HepG2 (cell line): ENCODE results near the gene LLGL2. TPM values are rescaled to one million over a fixed set of nuclear protein-coding genes. Genes with fewer than 3 reads are reported as not detected.

Experiments
- CHD2 ChIP-seq: IDR thresholded peaks from 2 replicates; pipeline ENCODE4 v1.6.1; 2011; ENCODE audit warnings: low read depth, low read length, improper control_type of control experiment
- HOMEZ ChIP-seq: IDR thresholded peaks from 2 replicates; pipeline ENCODE4 v1.6.1; 2016; ENCODE audit warnings: low read depth
- IRF2 ChIP-seq: IDR thresholded peaks from 2 replicates; pipeline ENCODE4 v1.6.1; 2018; ENCODE audit warnings: missing genetic modification reagents, missing compliant biosample characterization
- MBNL3 ChIP-seq: fragments of 250-450 bp; sonication (Bioruptor Pico); conservative IDR thresholded peaks from 2 replicates; pipeline ENCODE4 v1.8.0; 2022; ENCODE audit warnings: mild to moderate bottlenecking, inconsistent platforms
- POGZ ChIP-seq: sonication (generic); formaldehyde crosslinking; IDR thresholded peaks from 2 replicates; pipeline ENCODE4 v1.4.0; 2020; ENCODE audit warnings: mild to moderate bottlenecking, missing genetic modification reagents
- RNF219 ChIP-seq: sonication (generic); formaldehyde crosslinking; IDR thresholded peaks from 2 replicates; pipeline ENCODE4 v1.5.0; 2020; ENCODE audit warnings: mild to moderate bottlenecking, missing genetic modification reagents
- SP5 ChIP-seq: IDR thresholded peaks from 2 replicates; pipeline ENCODE4 v1.6.1; 2016; ENCODE audit warnings: low read depth, borderline replicate concordance
- TRIM24 ChIP-seq: sonication (generic); formaldehyde crosslinking; IDR thresholded peaks from 2 replicates; pipeline ENCODE4 v1.8.0; 2022; ENCODE audit warnings: mild to moderate bottlenecking, missing genetic modification reagents
- UBTF ChIP-seq: sonication (generic); formaldehyde crosslinking; IDR thresholded peaks from 2 replicates; pipeline ENCODE4 v1.4.0; 2020; ENCODE audit warnings: mild to moderate bottlenecking, missing genetic modification reagents
- ZNF160 ChIP-seq: sonication (generic); formaldehyde crosslinking; IDR thresholded peaks from 2 replicates; pipeline ENCODE4 v1.8.0; 2022; ENCODE audit warnings: mild to moderate bottlenecking, inconsistent platforms, missing genetic modification reagents
- ZNF496 ChIP-seq: sonication (generic); formaldehyde crosslinking; IDR thresholded peaks from 2 replicates; pipeline ENCODE4 v1.8.1; 2023; ENCODE audit warnings: mild to moderate bottlenecking, moderate library complexity, missing genetic modification reagents; ENCODE audit not compliant: insufficient replicate concordance
- ZNF572 ChIP-seq: sonication (generic); formaldehyde crosslinking; IDR thresholded peaks from 2 replicates; pipeline ENCODE4 v1.5.1; 2020; ENCODE audit warnings: mild to moderate bottlenecking, missing genetic modification reagents
- ZNF691 ChIP-seq: sonication (generic); formaldehyde crosslinking; IDR thresholded peaks from 2 replicates; pipeline ENCODE4 v1.4.0; 2020; ENCODE audit warnings: missing genetic modification reagents, low read depth, mild to moderate bottlenecking, borderline replicate concordance
- ZNF816 ChIP-seq: sonication (generic); formaldehyde crosslinking; IDR thresholded peaks from 2 replicates; pipeline ENCODE4 v1.8.0; 2022; ENCODE audit warnings: missing genetic modification reagents, mild to moderate bottlenecking, borderline replicate concordance
- polyA plus RNA-seq, 8 experiments: library from polyadenylated mRNA; depleted of rRNA in 3 of 8; stranded (reverse) in 7 of 8; unstranded in 1 of 8; fragments of >200 nt; fragmentation: Illumina TruSeq in 4 of 8; extraction: Trizol in 4 of 8; gene quantifications; 2 replicates each; pipeline versions ENCODE4 v1.2.1 to v1.2.3, GENCODE V29; 2011 to 2016; ENCODE audit warnings: low read depth in 4 of 8, missing spikeins in 1 of 8, mixed read lengths in 1 of 8; ENCODE audit not compliant: insufficient read depth in 1 of 8
- total RNA-seq, 5 experiments: library from RNA; depleted of rRNA; stranded (reverse); fragments of >200 nt; fragmentation: Illumina TruSeq; extraction: Trizol; gene quantifications; 2 replicates each; pipeline ENCODE4 v1.2.3, GENCODE V29; 2016; ENCODE audit warnings: low read depth in 1 of 5
- TF ChIP-seq, protein P1 (sequence below): sonication (generic); formaldehyde crosslinking; IDR thresholded peaks from 2 replicates; pipeline ENCODE4; 2020; ENCODE audit warnings: missing genetic modification reagents, mild to moderate bottlenecking, borderline replicate concordance
- TF ChIP-seq, protein P2 (sequence below): IDR thresholded peaks from 2 replicates; pipeline ENCODE4 v1.6.1; 2016

Gene LLGL2
- total and polyA plus RNA-seq, 2 of the 13 experiments (the other 11 are each of a cell fraction or from before 2014, with no cell fraction given) = 83.0 to 86.7 TPM

- TF ChIP-seq CHD2 (peak; percentile 68), UBTF (CRISPR knock-in tag) (peak; percentile 94), POGZ (CRISPR knock-in tag) (peak; percentile 81; the same call in 1 of the 2 replicates), ZNF691 (CRISPR knock-in tag) (peak; percentile 94), MBNL3 (CRISPR knock-in tag) (no peak), ZNF160 (CRISPR knock-in tag) (peak; percentile 75), RNF219 (0 out of 2 replicates have a peak, but pooled peaks have one; percentile 52), ZNF496 (CRISPR knock-in tag) (no peak), ZNF816 (CRISPR knock-in tag) (peak; percentile 37; the same call in 1 of the 2 replicates), ZNF572 (CRISPR knock-in tag) (peak; percentile 97; the same call in 1 of the 2 replicates), HOMEZ (CRISPR knock-in tag) (peak; percentile 56; the same call in 1 of the 2 replicates), IRF2 (peak; percentile 64; the same call in 1 of the 2 replicates), TRIM24 (CRISPR knock-in tag) (no peak), SP5 (CRISPR knock-in tag) (peak; percentile 82)
- TF ChIP-seq, protein P1, sequence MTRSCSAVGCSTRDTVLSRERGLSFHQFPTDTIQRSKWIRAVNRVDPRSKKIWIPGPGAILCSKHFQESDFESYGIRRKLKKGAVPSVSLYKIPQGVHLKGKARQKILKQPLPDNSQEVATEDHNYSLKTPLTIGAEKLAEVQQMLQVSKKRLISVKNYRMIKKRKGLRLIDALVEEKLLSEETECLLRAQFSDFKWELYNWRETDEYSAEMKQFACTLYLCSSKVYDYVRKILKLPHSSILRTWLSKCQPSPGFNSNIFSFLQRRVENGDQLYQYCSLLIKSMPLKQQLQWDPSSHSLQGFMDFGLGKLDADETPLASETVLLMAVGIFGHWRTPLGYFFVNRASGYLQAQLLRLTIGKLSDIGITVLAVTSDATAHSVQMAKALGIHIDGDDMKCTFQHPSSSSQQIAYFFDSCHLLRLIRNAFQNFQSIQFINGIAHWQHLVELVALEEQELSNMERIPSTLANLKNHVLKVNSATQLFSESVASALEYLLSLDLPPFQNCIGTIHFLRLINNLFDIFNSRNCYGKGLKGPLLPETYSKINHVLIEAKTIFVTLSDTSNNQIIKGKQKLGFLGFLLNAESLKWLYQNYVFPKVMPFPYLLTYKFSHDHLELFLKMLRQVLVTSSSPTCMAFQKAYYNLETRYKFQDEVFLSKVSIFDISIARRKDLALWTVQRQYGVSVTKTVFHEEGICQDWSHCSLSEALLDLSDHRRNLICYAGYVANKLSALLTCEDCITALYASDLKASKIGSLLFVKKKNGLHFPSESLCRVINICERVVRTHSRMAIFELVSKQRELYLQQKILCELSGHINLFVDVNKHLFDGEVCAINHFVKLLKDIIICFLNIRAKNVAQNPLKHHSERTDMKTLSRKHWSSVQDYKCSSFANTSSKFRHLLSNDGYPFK = peak; percentile 81
- TF ChIP-seq, protein P2, sequence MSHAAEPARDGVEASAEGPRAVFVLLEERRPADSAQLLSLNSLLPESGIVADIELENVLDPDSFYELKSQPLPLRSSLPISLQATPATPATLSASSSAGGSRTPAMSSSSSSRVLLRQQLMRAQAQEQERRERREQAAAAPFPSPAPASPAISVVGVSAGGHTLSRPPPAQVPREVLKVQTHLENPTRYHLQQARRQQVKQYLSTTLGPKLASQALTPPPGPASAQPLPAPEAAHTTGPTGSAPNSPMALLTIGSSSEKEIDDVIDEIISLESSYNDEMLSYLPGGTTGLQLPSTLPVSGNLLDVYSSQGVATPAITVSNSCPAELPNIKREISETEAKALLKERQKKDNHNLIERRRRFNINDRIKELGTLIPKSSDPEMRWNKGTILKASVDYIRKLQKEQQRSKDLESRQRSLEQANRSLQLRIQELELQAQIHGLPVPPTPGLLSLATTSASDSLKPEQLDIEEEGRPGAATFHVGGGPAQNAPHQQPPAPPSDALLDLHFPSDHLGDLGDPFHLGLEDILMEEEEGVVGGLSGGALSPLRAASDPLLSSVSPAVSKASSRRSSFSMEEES (CRISPR knock-in tag) = peak; percentile 79
These were observed 31.8 kb downstream of the LLGL2 start (continued) for GRCh38 chr17:75557075-75557851.
